Cerebellar cortex (tissue), 1 donor: ENCODE results near the gene CCDC183.
"Not testable (repeated sequence)": the region's sequence is repeated elsewhere in the genome, so short reads cannot be mapped to it uniquely, and the experiment has no call there.

Experiments used
- DNase-seq: peaks from one replicate; pipeline ENCODE4 v3.0.0-alpha.2; 2015; ENCODE audit warnings: low spot score

The CCDC183 gene

GRCh38 chr9:136796238-136796774, at the start of gene CCDC183:
Gene CCDC183 (plus strand): TSS chr9:136796338. CDS start chr9:136796398, 60 bp downstream.
- no peak for DNase-seq

GRCh38 chr9:136746621-136747020, 49.5 kb upstream of the CCDC183 start:
- DNase-seq: no peak

- DNase-seq: no peak
These were observed 48.7 kb upstream of the CCDC183 start for GRCh38 chr9:136747161-136748060.

GRCh38 chr9:136748201-136748600, 47.9 kb upstream of the CCDC183 start, which contains the start of gene LCN6:
Gene LCN6 (minus strand): TSS chr9:136748525. CDS start chr9:136748483, 42 bp downstream.
- no peak for DNase-seq

GRCh38 chr9:136748666-136749611, 47.2 kb upstream of the CCDC183 start:
- no peak for DNase-seq

GRCh38 chr9:136750526-136750925, 45.6 kb upstream of the CCDC183 start:
- DNase-seq: no peak

GRCh38 chr9:136751244-136751643, 44.9 kb upstream of the CCDC183 start:
- no peak for DNase-seq

GRCh38 chr9:136751814-136752213, 44.3 kb upstream of the CCDC183 start:
- no peak for DNase-seq

GRCh38 chr9:136753371-136754058, 42.6 kb upstream of the CCDC183 start:
- DNase-seq: no peak

- no peak for DNase-seq
These were observed 42.0 kb upstream of the CCDC183 start for GRCh38 chr9:136754059-136754572.

- DNase-seq: no peak
These were observed 41.4 kb upstream of the CCDC183 start for GRCh38 chr9:136754626-136755301.

GRCh38 chr9:136755302-136756133, 40.6 kb upstream of the CCDC183 start:
- DNase-seq: not testable (repeated sequence)

GRCh38 chr9:136756134-136756438, 40.1 kb upstream of the CCDC183 start:
- no peak for DNase-seq

- no peak for DNase-seq
These were observed 39.3 kb upstream of the CCDC183 start for GRCh38 chr9:136756836-136757235.

- DNase-seq: peak; percentile 70
These were observed 38.8 kb upstream of the CCDC183 start for GRCh38 chr9:136757328-136757727.

GRCh38 chr9:136757751-136758140, 38.4 kb upstream of the CCDC183 start:
- no peak for DNase-seq

GRCh38 chr9:136759001-136759400, 37.1 kb upstream of the CCDC183 start:
- no peak for DNase-seq

GRCh38 chr9:136759436-136760325, 36.5 kb upstream of the CCDC183 start:
- DNase-seq: no peak

- DNase-seq: no peak
These were observed 35.7 kb upstream of the CCDC183 start for GRCh38 chr9:136760424-136760823.
